HG03558 (cell line): Measurements from ENCODE around the gene OSBPL8.
"Not testable (repeated sequence)": the region's sequence is repeated elsewhere in the genome, so short reads cannot be mapped to it uniquely, and the experiment has no call there.

ENCODE experiments used
- ATAC-seq: cut with Tn5 transposase; IDR thresholded peaks from one replicate; pipeline ENCODE4 v1.9.1; 2021; ENCODE audit warnings: moderate number of reproducible peaks; ENCODE audit not compliant: unreplicated experiment; ENCODE audit errors: extremely low read depth

Gene OSBPL8

GRCh38 chr12:76375939-76376338, 183.6 kb downstream of the OSBPL8 start:
- ATAC-seq = no peak

GRCh38 chr12:76375470-76375869, 184.1 kb downstream of the OSBPL8 start:
- ATAC-seq = no peak

GRCh38 chr12:76374386-76375020, 185.1 kb downstream of the OSBPL8 start:
- ATAC-seq = no peak

DNA sequence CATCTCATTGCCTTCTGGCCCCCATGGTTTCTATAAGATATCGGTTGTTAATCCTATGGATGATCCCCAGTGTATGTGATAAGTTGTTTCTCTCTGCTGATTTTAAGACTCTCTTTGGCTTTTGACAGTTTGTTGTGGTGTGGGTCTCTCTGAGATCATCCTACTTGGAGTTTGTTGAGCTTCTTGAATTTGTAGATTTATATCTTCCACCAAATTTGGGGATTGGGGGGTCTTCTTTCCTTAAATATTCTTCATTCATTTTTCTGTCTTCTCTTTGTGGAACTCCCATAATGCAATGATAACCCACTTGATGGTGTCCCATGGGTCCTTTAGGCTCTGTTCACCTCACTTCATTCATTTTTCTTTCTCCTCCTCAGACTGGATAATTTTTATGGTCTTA, 191.3 kb downstream of the OSBPL8 start:
- ATAC-seq = no peak

DNA sequence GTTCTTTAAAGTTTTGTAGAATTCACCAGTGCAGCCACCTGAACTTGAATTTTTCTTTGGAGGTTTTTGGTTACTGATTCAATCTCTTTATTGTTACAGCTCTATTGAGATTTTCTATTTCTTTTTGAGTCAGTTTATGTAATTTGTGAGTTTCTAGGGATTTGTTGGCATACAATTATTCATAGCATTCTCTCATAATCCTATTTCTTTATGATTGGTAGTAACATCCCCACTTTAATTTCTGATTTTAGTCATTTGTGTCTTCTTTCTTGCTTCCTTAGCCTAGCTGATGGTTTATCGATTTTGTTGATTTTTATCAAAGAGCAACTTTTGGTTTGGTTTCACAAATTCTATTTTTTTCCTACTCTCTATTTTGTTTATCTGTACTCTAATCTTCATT, 193.4 kb downstream of the OSBPL8 start:
- ATAC-seq = no peak

DNA sequence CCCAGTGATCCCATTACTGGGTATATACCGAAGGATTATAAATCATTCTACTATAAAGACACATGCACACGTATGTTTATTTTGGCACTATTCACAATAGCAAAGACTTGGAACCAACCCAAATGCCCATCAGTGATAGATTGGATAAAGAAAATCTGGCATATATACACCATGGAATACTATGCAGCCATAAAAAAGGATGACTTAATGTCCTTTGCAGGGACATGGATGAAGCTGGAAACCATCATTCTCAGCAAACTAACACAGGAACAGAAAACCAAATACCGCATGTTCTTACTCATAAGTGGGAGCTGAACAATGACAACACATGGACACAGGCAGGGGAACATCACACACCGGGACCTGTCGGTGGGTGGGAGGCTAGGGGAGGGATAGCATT, 195.4 kb downstream of the OSBPL8 start:
- ATAC-seq = not testable (repeated sequence)

- ATAC-seq = no peak
Observed at GRCh38 chr12:76360316-76360715, 199.3 kb downstream of the OSBPL8 start.

- no peak for ATAC-seq
Observed at GRCh38 chr12:76356071-76356470, 203.5 kb downstream of the OSBPL8 start.

DNA sequence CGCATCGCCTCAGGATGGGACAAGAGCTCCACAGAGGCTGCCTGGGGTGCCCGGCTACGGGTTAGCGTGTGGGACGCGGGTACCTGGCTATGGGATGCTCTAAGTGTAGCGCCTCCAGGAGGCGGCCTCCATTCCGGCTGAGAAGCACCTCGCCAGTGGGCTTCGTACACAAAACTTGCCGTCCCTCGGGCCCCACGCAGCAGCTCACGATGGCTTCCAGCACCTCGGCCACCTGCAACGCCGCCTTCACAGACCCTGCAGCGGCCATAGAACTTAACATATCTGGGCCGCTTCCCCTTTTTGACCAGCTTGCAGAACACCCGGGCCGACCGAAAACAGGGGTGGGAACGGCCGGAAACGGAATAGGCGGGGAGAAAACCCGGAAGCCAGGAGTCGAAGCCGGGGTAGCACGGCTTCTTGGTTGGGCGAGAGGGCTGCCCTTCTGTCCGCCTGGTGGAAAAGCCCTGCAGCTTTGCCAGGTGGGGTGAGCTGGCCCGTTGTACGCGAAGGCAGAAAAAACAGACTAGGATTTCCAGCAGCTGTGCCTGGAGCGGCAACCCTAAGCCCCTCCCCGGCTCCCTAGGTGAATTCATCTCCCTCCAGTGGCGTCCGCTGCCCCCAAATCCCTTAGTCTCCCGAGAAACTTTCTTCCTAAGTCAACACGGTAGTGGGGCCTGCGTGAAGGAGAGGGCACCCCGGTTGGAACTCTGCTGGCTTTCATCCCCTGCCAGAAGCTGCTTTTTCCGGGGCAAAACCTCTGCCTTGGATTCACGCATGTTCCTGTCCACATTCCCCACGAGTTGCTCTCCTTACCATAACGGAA, 211.3 kb downstream of the OSBPL8 start, which contains the start of gene BBS10:
Gene BBS10, minus strand, starts transcription at position 337 of the 823 bp plus-strand sequence. Its CDS starts 57 bp downstream, at position 280.
- peak; percentile 90 for ATAC-seq

GRCh38 chr12:76346798-76347420, 212.7 kb downstream of the OSBPL8 start:
- ATAC-seq = no peak

- ATAC-seq = no peak
Observed at GRCh38 chr12:76346236-76346635, 213.3 kb downstream of the OSBPL8 start.

DNA sequence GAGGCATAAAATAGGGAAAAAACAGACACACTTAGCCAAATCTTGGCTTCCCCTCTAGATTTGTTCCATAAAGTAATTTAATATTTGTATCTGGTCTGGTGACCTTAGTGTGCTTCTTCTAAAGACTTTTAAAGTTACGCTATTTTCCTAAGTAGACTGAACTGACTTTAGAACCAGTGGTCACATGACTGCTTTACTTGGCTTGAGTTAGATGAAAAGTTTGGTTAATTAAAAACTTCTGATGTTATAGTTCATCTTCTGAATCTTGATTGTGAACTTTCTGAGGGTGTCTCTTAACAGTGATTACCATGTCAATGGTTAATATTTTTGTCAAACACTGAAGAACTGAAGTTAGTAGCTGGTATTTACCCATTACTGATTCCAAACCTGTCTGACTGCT, 214.0 kb downstream of the OSBPL8 start:
- ATAC-seq = no peak

- no peak for ATAC-seq
Observed at GRCh38 chr12:76341436-76342030, 218.0 kb downstream of the OSBPL8 start.

GRCh38 chr12:76340680-76341435, 218.7 kb downstream of the OSBPL8 start:
- ATAC-seq = no peak

GRCh38 chr12:76337583-76337982, 222.0 kb downstream of the OSBPL8 start:
- no peak for ATAC-seq

DNA sequence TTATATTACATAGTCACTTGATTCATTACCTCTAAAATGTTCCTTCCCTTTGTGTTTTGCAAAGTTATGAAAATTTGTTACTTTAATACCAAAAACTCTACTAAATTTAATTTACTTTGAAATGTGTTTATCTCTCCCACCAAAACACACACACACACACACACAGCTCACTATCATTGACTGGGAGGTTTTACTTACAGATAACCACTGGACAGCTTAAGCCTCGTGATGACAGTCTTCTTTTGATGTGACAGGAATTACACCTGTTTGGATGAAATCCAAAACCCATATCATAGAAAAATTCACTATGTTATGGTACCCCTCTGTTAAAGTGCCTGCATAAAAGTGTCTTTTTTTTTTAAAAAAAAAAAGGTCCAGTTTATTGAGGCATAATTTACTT, 227.0 kb downstream of the OSBPL8 start:
- ATAC-seq = no peak

DNA sequence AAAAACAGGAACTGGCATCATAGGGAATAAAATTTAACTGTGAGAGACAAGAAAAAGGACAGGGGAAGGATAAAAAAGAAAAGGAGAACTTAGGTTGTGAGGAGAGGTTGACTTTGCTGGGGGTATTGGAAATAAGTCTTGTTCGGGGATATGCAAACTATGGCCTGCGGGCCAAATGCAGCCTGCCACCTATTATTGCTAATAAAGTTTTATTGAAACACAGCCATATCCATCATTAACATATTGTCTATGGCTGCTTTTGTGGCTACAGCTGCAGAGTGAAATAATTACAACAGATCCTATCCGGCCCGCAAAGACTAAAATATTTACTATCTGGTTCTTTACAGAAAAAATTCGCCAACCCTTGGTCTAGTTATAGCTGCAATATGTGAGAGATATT, 230.0 kb downstream of the OSBPL8 start:
- ATAC-seq = no peak

GRCh38 chr12:76329159-76329558, 230.4 kb downstream of the OSBPL8 start:
- ATAC-seq = no peak

DNA sequence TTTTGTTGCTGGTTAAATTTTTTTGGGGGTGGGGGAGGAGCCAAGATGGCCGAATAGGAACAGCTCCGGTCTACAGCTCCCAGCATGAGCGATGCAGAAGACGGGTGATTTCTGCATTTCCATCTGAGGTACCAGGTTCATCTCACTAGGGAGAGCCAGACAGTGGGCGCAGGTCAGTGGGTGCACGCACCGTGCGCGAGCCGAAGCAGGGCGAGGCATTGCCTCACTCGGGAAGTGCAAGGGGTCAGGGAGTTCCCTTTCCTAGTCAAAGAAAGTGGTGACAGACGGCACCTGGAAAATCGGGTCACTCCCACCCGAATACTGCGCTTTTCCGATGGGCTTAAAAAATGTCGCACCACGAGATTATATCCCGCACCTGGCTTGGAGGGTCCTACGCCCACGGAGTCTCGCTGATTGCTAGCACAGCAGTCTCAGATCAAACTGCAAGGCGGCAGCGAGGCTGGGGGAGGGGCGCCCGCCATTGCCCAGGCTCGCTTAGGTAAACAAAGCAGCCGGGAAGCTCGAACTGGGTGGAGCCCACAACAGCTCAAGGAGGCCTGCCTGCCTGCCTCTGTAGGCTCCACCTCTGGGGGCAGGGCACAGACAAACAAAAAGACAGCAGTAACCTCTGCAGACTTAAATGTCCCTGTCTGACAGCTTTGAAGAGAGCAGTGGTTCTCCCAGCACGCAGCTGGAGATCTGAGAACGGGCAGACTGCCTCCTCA, 239.8 kb downstream of the OSBPL8 start:
- ATAC-seq = not testable (repeated sequence)
